Ishikawa (cell line): ENCODE results near the gene DOK6.

ENCODE experiments used
- CEBPB ChIP-seq: IDR thresholded peaks from 2 replicates; pipeline ENCODE4 v1.6.1; 2012
- CREB1 ChIP-seq: IDR thresholded peaks from 2 replicates; pipeline ENCODE4 v1.6.1; 2012; ENCODE audit warnings: low read depth
- EGR1 ChIP-seq: IDR thresholded peaks from 2 replicates; pipeline ENCODE4 v1.6.1; 2012
- EP300 ChIP-seq: IDR thresholded peaks from 2 replicates; pipeline ENCODE4 v1.6.1; 2012; ENCODE audit warnings: borderline replicate concordance
- FOXM1 ChIP-seq: IDR thresholded peaks from 2 replicates; pipeline ENCODE4 v1.6.1; 2012; ENCODE audit warnings: low read depth, borderline replicate concordance
- NFIC ChIP-seq: IDR thresholded peaks from 2 replicates; pipeline ENCODE4 v1.6.1; 2012
- RAD21 ChIP-seq: IDR thresholded peaks from 2 replicates; pipeline ENCODE4 v1.6.1; 2012; ENCODE audit warnings: low read depth
- TAF1 ChIP-seq: IDR thresholded peaks from 2 replicates; pipeline ENCODE4 v1.6.1; 2012; ENCODE audit warnings: low read depth, mild to moderate bottlenecking
- TCF12 ChIP-seq: IDR thresholded peaks from 2 replicates; pipeline ENCODE4 v1.6.1; 2012; ENCODE audit warnings: low read depth
- TEAD4 ChIP-seq: IDR thresholded peaks from 2 replicates; pipeline ENCODE4 v1.6.1; 2012
- YY1 ChIP-seq: IDR thresholded peaks from 2 replicates; pipeline ENCODE4 v1.6.1; 2012; ENCODE audit warnings: low read depth
- ZBTB7A ChIP-seq: IDR thresholded peaks from 2 replicates; pipeline ENCODE4 v1.6.1; 2012; ENCODE audit warnings: low read depth
- TF ChIP-seq, protein P1 (sequence below): IDR thresholded peaks from 2 replicates; pipeline ENCODE4 v1.6.1; 2012
- TF ChIP-seq, protein P2 (sequence below): IDR thresholded peaks from 2 replicates; pipeline ENCODE4 v1.6.1; 2012; ENCODE audit warnings: low read depth, mild to moderate bottlenecking
- TF ChIP-seq, protein P3 (sequence below): IDR thresholded peaks from 2 replicates; pipeline ENCODE4 v1.6.1; 2012

DOK6 gene

DNA sequence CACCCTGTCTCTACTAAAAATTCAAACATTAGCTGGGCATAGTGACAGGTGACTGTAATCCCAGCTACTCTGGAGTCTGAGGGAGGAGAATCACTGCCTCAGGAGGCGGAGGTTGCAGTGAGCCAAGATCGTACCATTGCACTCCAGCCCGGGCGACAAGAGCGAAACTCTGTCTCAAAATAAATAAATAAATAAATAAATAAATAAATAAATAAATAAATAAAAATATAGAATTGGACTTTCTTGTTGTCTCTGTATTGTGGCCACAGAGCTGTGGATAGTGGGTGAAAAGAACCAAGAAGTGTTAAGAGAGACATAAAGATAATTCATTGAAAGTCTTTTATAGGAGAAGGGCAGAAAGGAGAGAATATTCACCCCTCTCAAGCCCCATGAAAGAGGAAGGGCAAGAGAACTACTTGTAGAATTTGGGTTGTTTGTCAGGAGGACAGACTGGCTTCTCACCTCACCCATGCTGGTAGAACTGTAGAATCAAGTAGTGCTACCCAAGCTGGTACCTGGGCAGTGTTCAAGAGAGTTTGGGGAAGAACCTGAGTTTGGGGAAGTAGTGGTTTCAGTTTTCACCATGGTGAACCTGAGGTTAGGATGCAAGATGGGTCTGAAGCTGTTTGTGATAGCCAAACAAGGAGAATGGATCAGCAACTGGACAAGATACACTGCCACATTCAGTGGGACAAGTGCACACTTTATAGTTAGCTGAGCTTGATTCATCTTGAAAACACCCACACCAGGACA, 290.5 kb downstream of the DOK6 start:
- TF ChIP-seq, protein P1, sequence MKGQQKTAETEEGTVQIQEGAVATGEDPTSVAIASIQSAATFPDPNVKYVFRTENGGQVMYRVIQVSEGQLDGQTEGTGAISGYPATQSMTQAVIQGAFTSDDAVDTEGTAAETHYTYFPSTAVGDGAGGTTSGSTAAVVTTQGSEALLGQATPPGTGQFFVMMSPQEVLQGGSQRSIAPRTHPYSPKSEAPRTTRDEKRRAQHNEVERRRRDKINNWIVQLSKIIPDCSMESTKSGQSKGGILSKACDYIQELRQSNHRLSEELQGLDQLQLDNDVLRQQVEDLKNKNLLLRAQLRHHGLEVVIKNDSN, result no peak
- TF ChIP-seq TCF12, result no peak
- no peak for TF ChIP-seq YY1
- TF ChIP-seq RAD21, result no peak
- TF ChIP-seq CEBPB, result no peak
- TF ChIP-seq, protein P2, sequence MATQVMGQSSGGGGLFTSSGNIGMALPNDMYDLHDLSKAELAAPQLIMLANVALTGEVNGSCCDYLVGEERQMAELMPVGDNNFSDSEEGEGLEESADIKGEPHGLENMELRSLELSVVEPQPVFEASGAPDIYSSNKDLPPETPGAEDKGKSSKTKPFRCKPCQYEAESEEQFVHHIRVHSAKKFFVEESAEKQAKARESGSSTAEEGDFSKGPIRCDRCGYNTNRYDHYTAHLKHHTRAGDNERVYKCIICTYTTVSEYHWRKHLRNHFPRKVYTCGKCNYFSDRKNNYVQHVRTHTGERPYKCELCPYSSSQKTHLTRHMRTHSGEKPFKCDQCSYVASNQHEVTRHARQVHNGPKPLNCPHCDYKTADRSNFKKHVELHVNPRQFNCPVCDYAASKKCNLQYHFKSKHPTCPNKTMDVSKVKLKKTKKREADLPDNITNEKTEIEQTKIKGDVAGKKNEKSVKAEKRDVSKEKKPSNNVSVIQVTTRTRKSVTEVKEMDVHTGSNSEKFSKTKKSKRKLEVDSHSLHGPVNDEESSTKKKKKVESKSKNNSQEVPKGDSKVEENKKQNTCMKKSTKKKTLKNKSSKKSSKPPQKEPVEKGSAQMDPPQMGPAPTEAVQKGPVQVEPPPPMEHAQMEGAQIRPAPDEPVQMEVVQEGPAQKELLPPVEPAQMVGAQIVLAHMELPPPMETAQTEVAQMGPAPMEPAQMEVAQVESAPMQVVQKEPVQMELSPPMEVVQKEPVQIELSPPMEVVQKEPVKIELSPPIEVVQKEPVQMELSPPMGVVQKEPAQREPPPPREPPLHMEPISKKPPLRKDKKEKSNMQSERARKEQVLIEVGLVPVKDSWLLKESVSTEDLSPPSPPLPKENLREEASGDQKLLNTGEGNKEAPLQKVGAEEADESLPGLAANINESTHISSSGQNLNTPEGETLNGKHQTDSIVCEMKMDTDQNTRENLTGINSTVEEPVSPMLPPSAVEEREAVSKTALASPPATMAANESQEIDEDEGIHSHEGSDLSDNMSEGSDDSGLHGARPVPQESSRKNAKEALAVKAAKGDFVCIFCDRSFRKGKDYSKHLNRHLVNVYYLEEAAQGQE, result no peak
- TF ChIP-seq NFIC, result no peak
- no peak for TF ChIP-seq CREB1
- no peak for TF ChIP-seq TEAD4
- TF ChIP-seq ZBTB7A, result no peak
- TF ChIP-seq EP300, result no peak
- no peak for TF ChIP-seq EGR1

DNA sequence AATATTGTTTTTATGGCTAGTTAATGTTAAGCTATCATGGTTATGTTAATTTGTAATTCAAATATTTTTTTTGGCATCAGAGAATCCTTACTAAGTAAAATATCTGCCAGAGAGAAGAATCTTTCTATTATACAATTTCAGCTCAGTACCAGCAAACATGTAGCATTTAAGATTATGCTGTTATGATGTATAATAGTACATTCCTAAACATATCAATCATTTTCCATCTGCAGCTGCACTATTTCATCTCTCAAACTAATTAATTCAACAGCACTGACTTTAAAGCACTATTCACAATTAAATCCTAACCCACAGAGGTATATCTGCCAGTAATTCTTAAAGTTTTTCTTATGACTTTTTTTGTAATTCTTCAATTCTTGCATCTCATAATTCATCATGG, 296.4 kb downstream of the DOK6 start:
- TF ChIP-seq CEBPB (no peak), ZBTB7A (no peak)

DNA sequence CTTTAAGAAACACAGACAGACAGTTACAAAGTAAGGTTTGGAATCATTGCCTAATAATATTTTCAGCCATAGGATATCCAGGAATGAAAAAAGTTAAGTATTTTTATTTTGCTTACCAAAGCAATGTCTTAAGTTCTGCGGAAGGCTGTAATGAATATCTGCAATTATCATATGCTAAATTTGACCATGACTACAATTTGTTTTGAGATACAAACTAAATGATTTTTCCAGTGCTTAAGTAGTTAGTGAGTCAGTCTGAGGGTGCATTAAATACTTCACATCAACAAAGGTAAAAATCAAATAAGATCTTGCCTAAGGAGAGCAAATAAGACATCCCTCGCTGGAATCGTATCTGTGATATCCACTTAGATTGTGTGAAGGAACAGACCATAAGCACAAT, 297.0 kb downstream of the DOK6 start:
- TF ChIP-seq, protein P2, result no peak
- TF ChIP-seq, protein P3, sequence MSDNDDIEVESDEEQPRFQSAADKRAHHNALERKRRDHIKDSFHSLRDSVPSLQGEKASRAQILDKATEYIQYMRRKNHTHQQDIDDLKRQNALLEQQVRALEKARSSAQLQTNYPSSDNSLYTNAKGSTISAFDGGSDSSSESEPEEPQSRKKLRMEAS, result no peak
- TF ChIP-seq EP300, result no peak
- TF ChIP-seq EGR1, result no peak
- no peak for TF ChIP-seq YY1
- TF ChIP-seq, protein P1, result no peak
- TF ChIP-seq CEBPB, result no peak

DNA sequence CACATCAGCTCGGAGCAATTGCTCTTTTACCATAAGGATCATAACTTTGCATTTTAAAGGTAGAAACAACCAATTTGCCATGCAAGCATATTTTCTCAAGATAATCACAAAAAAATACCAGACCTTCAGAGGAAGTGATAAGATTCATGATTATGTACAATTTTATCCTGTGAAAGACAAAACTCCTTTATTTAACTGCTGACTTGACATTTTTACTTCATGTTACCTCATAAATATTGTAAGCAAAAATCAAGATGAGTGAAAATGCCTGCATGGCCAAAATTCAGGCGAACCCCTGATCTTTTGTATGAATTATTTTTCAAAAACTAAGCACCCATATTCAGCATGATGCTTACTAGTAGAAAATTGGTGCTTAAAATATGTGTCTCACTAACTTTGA, 300.6 kb downstream of the DOK6 start:
- TF ChIP-seq TAF1, result no peak
- TF ChIP-seq RAD21, result no peak
- TF ChIP-seq, protein P1, result no peak
- no peak for TF ChIP-seq ZBTB7A
- no peak for TF ChIP-seq FOXM1
- TF ChIP-seq TEAD4, result no peak
- TF ChIP-seq, protein P3, result no peak
- TF ChIP-seq CREB1, result no peak
- no peak for TF ChIP-seq CEBPB
- no peak for TF ChIP-seq EP300
- TF ChIP-seq TCF12, result no peak
- no peak for TF ChIP-seq YY1
- TF ChIP-seq, protein P2, result no peak
- TF ChIP-seq NFIC, result no peak
- TF ChIP-seq EGR1, result no peak
